ENCODE measurements around the gene COMP. TPM values are rescaled to one million over a fixed set of nuclear protein-coding genes. Genes with fewer than 3 reads are reported as not detected.

COMP gene
- polyA plus RNA-seq, 10 donors = 0.41 to 22.5 (median 10.9) TPM

DNA sequence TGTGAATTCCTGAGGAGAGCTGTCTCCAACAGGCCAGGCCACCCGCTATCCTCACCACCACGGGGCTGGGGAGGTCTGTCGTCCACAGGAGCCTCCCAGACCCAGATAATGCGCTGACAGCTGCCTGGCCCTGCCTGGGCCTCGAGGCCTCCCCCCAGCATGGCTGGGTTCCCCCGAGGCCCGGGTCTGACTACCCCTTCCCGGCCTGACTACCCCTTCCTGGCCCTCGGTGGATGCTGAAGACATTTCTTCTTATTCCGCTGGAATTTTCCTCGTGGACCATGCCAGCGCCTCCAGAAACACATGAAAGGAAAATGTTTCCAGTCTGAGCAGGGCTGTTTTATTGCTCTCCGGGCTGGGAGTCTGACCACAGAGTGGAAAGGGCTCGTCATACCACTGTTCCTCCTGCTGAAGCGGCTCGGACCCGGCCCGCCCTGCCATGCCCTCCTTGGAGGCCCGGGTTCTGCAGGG is 16.8 kb upstream of the COMP start:
- DNase-seq = peak in 2 of 3 donors; percentile 70 to 84

DNA sequence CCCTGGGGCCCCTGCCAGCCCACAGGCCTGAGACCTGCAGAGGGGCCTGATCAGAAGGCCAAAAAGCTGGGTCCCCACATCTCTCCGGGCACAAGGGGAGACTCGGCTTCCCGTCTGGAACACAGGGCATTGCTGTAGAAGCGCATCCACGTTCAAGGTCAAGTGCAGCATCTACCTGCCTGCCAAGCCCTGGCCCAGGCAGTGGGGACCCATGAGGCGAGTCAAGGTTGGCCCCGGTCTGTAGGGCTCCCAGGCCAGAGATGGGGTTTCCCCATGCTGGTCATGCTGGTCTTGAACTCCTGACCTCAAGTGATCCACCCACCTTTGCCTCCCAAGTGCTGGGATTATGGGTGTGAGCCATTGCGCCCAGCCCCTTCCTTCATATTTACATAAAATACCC is 13.5 kb upstream of the COMP start:
- DNase-seq = no peak

DNA sequence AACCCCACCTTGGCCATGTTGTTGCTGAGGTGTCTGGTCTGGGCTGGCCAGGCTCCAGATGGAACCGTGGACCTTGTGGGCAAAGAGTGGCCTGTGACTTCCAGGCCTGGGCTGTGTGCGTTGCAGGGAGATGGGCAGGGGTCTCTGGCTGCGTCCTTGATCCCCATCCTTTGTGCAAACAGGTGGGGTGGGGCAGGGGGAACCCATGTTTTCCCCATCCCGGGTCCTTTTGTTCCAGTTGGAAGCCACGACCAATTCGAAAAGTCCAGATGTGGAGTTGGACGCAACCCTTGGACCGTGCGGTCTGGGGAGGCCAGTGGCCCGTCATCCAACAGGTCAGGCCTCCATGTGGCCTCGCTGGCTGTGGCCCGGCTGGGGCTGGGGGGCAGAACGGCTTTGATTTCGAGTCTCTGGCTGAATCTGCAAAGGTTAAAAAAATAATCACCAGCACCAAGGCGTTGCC is 13.1 kb upstream of the COMP start:
- DNase-seq = no peak

DNA sequence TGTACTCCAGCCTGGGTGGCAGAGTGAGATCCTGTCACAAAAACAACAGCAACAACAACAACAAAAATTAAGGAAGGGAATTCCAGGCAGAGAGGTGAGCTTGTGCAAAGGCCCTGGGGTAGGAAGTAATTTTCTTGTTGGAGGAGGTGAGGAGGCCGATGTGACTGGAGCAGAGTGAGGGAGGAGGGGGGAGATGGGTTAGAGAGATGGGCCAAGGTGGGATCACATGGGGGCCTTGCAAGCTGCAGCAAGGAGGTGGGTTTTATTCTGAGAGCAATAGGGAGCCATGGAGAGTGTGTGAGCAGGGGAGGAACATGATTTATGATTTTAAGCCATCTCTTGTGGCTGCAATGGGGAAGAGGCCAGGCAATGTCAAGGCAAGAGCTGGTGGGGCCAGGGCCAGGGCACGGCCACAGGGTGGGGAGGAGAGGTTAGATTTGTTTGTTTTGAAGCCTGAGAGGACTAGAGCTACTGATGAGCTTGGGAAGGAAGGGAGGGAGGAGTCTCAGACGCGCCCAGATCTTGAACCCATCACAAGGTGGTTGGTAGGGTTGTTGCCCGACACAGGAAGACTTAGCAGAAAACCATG is 12.5 kb upstream of the COMP start:
- DNase-seq = no peak

DNA sequence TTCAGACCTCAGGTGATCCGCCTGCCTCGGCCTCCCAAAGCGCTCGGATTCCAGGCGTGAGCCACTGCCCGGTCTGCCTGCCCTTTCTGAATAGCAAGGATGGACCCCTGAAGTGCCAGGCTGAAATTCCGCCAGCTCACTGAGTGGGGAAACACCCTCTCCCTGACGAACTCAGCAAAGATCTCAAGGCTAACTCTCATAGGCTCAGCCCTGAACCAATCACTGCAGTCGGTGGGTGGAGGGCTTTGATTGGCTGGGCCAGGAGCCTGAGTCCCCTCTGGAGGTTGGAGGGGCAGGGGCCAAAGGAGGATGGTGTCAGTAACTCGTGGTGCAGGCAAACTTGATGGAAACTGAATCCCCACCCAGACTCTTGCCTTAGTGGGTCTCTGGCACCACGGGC is 11.2 kb upstream of the COMP start:
- no peak for DNase-seq

DNA sequence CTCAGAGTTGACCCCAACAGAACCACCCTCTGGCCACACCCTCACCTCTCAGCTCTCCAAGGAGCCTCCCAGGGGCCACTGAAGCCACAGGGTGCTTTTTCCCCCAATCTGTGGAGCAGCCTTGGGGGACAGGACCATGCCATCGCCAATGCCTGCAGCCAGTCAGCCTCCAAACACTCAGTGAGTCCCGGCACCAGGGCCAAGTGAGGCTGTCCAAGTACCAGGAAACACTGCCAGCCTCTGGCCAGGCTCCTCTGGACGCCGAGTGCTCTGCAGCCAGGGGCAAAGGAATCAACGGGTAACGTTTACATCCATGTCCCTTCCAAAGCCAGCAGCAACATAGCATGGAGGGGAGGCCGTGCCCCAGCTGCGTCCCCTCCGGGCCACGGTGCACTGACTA is 9.5 kb upstream of the COMP start:
- DNase-seq = no peak

DNA sequence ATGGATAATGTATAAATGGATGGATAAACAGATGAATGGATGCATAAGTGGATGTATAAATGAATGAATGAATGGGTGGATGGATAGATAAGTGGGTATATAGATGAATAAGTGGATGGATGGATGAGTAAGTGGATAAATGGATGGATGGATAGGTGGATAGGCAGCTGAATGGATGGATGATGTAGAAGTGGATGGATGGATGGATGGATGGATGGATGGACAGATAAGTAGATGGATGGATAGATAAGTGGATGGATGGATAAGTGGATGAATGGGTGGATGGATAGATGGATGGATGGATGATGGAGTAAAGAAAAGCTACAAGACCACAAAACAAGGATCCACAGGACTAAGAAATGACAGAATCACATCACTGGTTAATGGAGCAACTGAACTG is 9.0 kb upstream of the COMP start:
- no peak for DNase-seq

DNA sequence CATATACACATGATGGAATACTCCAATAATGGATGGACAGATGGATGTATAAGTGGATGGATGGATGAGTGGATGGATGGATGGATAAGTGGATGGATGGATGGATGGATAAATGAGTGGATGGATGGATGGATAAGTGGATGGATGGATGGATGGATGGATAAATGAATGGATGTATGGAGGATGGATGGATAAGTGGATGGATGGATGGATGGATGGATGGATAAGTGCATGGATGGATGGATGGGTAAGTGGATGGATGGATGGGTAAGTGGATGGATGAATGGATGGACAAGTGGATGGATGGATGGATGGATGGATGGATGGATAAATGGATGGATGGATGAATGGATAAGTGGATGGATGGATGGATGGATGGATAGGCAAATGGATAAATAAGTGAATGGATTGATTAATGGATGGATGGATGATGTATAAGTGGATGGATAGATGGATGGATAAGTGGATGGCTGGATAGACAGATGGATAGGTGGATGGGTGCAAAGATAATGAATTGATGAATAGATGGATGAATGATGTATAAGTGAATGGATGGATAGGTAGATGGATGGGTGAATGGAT is 8.4 kb upstream of the COMP start:
- no peak for DNase-seq

DNA sequence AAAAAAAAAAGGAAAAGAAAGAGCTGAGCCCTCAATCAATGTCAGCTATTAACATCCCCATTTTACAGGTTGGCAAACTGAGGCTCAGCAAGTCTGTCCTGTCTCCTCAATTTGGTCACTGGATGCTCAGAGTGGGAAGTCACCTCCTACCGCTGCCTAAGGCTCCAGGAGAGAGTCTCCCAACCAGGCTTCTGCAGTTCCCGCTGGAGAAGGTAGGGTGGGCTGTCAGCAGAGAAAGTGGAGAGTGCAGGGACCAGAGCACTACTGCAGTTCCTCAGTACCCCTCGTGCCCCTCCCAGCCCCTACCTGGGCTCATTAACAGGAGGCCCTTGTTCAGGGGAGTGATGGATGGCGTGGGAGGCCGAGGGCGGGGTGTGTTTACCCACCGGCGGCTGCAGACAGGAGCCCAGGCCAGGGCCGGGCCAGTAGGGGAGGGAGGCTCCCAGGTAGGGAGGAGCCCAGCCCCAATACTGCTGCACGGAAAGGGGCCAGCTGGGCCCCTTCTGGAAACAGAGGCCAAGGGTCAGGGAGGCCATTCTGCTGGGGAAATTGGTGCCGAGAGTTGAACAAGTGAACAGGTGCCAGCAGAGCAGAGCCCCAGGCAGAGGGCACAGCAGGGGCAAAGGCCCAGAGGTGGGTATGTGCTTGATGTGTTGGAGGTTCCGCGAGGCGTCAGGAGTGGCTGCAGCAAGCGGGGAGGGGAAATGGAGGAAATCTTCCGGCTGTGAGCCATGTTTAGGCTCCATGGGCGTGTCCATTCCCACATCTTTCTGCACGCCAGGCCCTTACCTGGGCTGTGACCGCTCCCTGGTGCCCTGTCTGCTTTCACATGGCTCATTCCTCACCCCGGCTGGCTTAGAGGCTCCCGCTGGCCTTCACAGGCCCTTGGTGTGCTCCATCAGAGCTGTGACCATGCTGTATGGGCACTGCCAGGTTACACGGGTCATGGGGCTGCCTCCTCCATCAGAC is 7.6 kb upstream of the COMP start:
- DNase-seq = no peak

DNA sequence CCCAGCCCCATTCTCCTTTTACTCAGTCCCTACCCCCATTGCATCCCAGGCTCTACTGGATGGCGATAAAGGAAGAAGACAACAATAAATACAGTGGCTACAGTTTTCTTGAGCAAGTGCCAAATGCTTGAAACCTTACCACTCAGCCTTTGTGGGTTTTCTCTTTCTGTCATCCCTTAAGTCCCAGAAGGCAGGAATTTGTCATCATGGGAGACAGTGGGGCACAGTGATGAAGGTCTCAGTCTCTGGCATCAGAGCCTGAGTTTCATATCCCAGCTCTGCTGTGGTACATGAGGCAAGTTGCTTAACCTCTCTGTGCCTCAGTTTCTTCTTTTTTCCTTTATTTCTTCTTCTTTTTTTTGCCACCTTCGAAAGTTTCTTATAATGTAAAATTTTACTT is 5.1 kb upstream of the COMP start:
- peak in 1 of 3 donors; percentile 10 for DNase-seq

DNA sequence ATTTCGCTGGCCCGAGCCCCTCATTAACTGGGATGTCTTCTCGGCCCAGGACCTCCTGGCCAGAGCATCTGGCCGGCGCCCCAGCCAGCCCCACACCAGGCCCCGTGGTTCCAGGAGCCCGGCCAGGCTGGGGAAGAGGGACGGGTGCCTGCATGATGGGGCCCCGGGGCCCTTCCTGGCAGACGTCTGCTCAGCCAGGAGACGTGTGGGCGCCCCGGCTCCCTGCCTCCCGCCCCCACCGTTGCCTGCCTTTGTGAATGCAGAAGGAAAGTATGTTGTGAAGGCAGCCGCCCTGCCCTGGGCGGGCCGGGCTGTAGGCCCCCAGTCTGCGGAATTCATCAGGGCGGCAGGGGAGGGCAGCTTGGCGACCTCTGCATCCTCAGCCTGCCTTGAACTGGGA is 4.4 kb upstream of the COMP start:
- DNase-seq = peak in 2 of 3 donors; percentile 47 to 71

DNA sequence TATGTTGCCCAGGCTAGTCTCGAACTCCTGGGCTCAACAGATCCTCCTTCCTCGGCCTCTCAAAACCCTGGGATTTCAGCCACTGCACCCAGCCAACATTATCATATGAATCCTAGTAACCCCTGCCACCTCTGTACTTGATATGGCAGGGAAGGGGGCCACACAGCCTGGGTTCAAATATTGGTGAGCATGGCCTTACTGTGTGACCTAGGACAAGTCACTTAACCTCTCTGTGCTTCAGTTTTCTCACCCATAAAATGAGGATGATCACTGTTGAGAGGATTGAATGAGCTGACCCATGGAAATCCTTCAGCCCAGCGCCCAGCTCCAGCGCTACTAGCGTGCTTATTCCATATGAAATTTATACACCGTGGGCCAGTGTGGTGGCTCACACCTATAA is 3.6 kb upstream of the COMP start:
- DNase-seq = peak in 1 of 3 donors; percentile 6

DNA sequence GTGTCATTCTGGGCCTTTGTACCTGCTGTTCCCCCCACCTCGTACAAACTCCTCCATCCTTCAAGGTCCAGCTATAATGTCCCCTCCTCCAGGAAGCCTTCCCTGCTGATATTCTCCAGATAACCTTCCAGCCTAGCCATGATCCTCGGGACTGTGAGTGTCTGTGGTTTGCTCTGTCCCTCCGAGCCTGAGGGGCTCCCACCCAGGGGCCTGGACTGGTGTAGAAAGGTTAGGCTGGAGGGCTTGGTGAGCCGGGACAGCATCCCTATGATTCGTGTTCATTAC is 2.9 kb upstream of the COMP start:
- no peak for DNase-seq

DNA sequence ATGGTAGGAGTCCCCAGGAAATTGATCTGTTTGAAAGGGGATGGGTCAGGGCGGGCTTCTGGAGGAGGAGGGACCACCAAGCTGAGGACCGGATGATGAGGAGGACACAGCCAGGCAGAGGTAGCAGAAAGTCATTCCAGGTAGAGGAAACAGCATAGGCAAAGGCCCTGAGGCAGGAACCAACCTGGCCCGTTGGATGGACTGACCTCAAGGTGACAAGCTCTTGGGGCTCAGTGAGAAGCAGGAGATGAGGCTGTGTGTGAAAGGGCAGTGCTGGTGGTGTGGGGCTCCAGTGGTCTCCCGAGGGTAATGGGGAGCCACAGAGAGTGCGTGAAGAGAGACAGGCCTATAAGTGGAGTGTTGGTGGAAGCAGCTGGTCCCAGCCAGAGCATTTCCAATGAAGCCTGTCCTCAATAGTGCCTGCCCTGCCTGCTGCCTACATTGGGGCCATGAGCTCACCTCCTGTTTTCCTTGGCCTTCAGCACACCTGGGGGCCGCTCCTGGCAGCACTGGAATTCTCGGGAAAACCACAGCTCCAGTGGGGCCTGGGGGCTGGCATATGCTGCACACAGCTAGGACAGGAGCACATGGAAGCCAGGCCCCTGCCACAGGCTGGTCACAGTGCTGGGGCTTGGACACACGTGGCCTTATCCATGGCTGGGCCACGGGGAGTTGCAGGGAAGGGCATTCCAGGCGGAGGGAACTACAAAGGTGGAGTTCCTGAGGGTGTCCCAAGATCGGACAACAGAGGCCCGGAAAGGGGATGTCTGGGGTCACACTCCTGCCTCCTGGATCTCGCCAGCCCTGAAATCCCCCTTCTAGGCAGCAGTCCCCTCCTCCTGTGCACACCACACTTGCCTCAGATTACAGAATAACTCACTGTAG is 2.3 kb upstream of the COMP start:
- DNase-seq = peak in 1 of 3 donors; percentile 8

DNA sequence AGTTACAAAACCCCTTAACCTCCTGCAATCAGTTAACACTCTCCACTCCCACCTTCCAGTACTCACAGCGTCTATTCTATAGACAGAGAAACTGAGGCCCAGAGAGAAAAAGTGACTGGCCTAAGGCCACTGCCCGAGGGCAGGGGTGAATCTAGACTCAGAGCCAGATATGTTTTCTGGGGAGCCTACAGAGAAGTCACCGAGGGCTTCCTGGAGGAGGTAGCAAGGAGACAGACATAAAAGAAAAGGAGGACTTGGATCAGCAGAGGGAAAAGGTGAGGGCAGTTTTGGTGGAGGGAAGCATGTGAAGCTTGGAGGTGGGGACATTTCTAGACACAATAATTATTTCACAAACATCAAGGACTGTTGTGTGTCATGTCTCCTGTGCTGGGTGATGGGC is 1.6 kb upstream of the COMP start:
- DNase-seq = no peak

DNA sequence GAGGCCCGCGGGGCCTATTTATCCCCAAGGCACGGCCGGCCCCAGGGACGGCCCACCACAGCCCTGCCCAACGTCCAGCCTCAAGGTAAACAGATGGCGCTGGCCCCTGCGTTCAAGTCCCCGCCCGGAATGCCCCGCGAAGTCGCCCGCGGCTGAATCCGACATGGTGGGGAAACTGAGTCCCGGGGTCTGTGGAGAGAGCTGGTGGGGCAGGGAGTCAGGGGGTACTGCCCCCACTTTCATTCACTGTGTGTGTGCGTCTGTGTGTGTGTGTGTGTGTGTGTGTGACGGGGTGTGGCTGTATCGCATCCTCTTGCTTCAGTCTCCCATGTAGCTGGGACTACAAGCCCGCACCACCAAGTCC is 192 bp upstream of the COMP start:
- DNase-seq = no peak

DNA sequence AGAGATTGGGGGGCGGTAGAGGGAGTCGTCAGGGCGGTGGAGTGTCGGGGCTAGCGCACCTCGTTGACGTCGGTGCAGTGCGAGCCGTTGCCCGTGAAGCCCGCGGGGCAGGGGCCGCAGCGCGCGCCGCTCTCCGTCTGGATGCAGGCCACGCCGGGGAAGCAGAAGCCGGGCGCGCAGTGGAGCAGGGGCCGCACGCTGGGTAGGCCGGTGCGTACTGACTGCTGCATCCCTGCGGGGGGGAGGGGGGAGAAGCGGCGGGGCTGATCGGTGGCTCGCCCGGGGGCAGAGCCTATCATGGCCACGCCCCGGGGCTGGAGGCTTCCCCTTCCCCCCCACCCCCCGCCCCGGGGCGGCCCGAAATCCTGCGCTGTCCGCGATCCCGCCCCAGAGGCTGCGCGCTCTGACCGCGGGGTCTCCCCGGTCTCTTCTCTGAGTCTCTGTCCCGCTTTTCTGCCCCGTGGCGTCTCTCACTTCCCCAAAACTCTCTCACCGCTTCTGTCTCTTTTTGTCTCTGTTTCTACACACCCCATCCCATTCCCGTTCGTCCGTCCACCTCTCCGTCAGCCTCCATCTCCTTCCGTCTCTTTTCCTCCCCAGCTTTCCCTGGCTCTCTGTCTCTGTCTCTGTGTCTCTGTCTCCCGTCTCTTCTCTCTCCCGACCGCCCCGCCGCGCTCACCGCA is 1.1 kb downstream of the COMP start:
- DNase-seq = peak in 2 of 3 donors; percentile 50 to 67

DNA sequence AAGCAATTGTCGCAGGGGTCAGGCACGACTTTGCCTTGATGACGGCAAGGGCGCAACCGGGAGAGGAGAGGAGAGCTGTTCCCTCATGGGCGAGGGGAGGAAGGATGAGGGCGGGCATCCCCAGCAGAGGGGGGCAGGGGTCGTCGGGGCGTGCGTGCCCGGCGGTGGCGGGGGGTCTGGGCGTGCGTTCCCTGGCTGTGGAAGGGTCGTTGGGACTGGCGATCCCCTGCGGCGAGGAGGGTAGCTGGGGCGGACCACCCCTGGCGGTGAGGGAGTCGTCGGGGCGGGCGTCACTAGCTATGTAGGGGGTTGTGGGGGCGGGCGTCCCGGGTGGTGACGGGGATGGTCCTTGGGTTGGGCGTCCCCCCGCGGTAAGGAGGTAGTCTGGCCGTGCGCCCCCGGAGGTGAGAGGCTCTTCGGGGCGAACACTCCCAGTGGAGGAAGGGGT is 1.7 kb downstream of the COMP start:
- DNase-seq = no peak

DNA sequence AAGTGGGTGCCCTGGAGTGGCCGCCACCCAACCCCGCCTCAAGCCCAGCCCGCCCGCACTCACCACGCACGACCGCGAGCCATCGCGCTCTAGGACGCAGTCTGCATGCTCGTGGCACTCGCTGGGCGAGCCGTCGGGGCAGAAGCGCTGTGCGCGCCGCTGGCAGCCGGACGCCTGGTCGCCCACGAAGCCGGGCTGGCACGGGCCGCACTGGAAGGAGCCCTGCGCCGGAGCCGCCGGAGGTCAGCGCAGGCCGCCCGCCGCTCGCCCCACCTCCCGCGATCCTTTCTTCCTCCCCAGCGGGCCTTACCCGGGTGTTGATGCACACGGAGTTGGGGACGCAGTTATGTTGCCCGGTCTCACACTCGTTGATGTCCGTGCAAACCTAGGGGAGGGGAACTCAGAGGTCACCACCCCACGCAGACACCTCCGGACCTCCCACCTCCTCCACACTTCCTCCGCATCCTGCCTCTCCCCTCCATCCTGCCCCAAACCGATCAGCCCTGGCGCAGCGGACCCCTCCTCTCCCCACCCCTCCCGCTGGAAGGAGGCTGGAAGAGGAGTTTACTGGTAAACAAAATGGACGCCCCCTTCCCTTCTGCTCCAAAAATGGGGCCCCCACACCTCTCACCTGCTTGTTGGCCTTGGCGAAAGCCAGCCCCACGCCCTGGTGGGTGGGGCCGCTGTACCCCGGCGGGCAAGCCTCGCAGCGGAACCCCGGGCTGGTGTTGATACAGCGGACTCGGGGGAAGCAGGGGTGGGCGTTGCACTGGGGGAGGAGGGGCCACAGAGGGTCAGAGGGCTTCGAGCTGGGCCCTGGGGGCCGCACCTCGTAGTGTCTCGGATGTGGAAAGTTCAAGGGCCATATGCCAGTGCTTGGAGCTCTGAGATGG is 2.3 kb downstream of the COMP start:
- DNase-seq = no peak

Measured in muscle of back (tissue), 11 donors.